Amniotic epithelial cell (primary cell): Measurements from ENCODE around the gene ACTRT2.

ENCODE experiments used
- DNase-seq: peaks from one replicate; pipeline ENCODE4 v3.0.0-alpha.2; 2010; ENCODE audit warnings: low read depth

ACTRT2 gene

DNA sequence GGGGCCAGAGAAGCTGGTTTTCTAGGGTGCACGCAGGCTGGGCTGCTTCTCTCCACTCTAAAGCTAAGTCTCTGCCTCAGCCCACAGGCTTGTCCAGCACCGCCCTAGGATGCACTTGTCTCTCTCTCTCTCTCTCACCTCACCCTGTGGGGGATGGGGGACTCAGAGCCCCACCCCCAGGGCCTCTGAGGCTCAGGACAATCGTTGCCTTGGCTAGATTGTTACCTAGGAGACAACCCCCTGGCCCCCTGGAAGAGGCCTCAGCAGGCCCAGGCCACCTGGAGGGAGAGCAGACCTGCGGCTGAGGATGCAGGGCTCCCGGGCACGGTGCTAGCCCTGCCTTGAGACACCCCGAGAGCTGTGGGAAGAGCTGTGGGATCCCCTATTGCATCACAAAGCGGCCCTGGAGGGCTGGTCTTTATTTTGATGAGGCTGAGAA, at the start of gene ACTRT2:
Gene ACTRT2 (plus strand): TSS at position 235 of the 439 bp plus-strand sequence. CDS start 220 bp downstream, outside the sequence.
- no peak for DNase-seq

DNA sequence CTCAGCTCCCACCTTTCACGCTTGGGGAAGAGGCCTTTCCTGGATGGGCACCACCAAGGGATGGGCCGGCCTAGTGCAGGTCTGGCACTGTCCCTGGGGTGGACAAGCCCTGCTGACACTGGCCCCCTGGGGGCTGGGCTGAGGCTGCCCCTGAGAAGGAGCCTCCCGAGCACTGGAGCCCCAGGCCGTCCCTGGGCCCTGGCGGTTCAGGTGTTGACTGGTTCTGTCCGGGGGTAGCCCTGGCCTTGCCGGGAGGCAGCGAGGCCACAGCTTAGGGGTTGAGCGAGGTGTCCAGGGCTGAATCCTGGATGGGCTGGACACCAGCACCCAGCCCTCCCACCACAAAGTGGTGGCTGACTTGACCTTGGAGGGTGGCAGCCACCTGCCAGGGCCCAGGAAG, 49.7 kb upstream of the ACTRT2 start:
- DNase-seq, result no peak

- DNase-seq, result no peak
Observed at GRCh38 chr1:2972011-2972878, 49.0 kb upstream of the ACTRT2 start.

DNA sequence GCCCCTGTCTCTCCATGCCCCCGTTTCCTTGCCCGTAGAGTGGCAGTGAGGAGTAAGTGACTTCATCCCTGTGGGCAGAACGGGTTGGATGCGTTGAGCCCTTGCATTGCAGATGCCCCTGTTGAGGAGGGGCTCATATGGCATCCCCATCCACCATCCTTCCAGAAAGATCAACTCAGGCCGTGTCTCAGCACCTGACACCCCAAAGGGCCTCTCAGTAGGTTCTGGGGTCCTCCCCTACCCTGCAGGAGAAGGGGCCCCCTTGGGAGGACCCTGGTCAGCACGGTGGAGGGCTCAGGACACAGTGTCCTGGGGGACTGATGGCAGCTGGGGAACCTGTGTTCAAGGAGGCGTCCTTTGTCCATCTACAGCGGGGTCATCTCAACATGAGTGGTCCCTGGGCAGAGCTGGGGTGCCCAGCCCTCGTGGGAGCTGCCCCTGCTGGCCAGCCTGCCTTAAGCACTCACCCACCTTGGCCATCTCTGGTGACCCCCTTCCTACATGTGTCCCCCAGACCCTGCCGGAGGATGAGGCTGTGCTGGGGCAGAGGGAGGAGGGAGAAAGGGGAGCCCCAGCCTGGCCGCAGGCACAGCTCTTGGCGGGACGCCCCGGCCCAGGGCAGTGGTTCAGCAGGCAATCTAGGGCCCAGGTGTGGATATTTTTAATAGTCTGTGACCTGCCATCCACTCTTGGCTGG, 48.2 kb upstream of the ACTRT2 start:
- DNase-seq, result no peak

GRCh38 chr1:2973601-2974593, 47.4 kb upstream of the ACTRT2 start:
- DNase-seq, result no peak

DNA sequence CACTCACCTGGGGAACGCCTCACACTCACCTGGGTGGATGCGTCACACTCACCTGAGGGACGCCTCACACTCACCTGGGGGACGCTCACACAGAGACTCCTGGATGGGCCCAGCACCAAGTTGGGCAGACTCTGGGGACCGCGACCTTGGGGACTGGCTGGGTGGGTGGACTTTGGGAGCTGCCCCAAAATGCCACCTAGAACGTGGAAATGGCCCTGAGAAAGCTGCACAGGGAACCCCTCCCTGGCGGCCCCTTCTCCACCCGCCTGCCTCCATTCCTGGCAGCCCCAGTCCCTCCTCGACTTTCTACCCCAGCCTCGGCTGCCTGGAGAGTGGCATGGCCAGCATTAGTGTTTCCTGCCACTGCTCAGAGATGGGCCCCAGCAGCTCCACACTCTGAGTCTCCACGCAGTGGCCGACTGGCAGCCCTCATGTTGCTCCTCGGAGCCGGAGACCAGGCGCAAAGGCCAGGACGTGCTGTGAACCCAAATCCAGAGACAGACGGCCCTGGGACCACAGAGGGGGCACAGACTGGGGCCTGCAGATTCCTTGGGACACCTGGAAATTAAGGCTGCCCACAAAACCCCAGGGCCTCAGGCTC, 46.5 kb upstream of the ACTRT2 start:
- no peak for DNase-seq

- DNase-seq, result no peak
Observed at GRCh38 chr1:2975466-2976179, 45.6 kb upstream of the ACTRT2 start.

GRCh38 chr1:2976180-2976562, 45.1 kb upstream of the ACTRT2 start:
- DNase-seq, result no peak

DNA sequence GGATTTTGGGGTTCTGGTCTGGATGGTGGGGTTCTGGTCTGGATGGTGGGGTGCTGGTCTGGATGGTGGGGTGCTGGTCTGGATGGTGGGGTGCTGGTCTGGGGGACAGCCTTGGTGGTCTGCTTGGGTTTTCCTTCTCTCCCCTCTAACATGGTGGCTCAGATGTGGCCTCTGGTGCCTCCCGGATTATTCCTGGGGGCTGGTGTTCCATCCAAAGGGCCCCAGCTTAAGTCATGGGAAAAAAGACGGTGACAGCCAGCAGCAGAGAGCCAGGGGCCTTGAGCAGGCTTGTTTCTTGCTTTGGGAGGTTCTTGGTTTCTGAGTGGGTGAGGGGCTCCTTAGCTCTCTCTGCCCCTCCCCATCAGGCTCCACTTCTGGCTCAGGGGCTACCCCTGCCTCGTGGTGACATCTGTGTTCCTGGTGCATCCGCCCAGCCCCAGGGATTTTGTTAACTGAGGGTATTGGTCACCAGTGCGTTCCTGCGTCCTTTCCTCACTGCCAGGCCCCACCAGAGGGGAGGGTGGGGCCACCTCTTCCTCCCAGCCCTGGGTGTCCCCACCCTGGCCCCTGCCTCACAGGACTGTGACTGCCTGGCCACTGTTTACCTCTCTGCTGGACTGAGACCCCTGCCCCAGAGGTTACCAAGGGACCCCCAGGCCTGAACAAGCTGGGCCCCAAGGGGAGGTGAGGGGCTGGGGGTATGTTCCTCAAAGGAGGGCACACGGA, 43.2 kb upstream of the ACTRT2 start:
- no peak for DNase-seq

DNA sequence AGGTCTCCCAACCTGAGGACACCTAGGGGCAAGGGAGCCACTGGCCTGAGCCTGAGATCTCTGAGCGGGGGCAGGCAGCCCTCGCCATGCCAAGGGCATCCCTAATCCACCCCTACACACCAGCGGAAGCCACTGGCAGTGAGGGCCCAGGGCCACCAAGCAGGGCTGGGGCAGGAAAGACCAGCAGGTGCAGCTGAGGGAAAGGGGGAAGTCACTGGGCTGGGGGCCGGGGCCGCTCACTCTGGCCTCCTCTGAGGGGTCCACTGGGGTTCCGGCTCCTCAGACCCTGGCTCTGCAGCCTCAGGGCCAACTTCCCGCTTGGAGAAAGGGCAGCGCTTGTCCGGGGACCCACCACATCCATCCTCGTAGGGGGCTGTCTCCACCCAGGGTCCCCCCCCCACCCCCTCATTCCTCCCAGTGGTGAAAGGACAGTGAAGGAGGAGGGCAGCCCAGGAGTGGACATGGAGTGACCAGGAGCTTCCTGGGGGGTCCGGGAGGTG, 42.5 kb upstream of the ACTRT2 start:
- DNase-seq, result no peak

- DNase-seq, result no peak
Observed at GRCh38 chr1:2979191-2980072, 41.8 kb upstream of the ACTRT2 start.

GRCh38 chr1:2980073-2980791, 41.0 kb upstream of the ACTRT2 start:
- no peak for DNase-seq

DNA sequence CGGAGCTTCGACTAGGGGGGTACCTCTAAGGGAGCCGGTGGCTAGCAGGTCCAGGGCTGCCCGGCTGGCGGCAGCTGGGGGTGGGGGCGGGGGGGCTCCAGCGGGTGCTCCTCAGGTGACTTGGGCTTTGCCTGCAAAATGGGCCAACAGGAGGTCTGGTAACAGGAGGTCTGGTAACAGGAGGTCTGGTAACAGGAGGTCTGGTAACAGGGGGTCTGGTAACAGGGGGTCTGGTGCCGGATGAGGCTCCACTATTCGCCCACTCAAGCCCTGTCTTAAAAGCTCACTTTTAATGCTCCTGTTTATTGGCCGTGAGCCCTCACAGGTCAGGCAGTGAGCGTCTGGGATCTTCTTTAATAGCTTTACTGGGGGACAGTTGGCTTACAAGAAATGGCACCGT, 40.4 kb upstream of the ACTRT2 start:
- no peak for DNase-seq

GRCh38 chr1:2981388-2981787, 39.9 kb upstream of the ACTRT2 start:
- DNase-seq, result no peak

DNA sequence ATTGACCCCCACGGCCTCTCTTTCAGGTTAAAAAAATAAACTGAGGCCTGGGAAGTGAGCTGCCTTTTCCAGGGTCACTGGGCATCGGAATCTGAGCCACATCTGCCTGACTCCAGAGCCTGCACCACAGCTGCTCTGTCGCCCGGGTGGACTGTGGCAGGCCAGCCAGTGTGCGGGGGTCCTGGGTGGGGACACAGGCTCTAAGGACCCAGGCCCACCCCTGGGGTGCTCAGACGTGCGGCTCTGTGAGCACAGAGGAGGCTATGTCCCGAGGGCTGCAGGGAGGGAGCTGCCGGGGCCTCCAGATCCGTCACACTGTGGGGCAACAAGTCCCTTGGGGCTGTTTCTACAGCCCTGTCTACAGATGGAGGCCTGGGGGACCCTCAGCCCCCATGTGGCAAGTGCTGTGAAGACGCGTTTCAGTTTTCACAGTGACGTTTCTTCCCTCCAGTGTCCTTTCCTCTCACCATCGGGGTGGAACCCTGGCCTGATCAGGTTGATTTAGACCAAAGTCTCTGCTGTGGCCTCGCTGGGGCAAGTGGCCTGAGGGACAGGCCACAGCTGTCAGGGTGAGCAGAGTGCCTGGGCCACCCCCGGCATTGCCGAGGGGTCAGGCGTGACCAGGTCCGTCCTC, 39.2 kb upstream of the ACTRT2 start:
- DNase-seq, result no peak

DNA sequence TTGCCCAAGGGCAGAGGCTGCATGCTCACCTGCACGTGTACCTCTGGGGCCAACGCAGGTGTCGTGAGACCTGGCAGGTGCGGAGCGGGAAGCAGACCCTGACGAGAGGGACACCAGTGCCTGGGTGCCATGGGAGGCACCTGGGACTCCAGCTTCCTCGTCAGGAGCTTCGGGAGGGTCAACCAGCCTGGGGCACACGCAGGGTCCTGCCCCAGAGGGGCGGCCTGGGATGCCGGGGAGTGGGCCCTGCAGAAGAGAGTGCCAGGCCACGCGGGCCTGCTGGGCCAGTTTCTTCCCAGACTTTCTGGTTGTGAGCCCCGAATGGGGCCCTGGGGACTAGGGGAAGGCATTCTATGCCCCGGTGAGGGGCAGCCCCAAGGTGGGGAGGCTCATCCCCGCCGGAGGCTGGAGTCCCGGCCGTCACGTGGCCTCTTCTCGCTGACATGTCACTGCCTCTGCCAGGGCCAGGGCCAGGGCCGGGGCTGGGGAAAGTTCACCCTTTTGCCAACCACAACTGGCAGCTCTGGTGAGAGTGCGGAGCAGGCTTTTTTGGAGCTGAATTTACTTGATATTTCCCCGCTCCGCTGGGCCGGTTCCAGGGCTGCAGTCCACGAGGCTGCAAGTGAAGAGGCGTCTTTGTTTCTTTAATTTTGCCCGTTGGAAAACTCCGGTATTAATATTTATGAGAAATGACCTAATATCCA, 38.5 kb upstream of the ACTRT2 start:
- DNase-seq, result no peak

DNA sequence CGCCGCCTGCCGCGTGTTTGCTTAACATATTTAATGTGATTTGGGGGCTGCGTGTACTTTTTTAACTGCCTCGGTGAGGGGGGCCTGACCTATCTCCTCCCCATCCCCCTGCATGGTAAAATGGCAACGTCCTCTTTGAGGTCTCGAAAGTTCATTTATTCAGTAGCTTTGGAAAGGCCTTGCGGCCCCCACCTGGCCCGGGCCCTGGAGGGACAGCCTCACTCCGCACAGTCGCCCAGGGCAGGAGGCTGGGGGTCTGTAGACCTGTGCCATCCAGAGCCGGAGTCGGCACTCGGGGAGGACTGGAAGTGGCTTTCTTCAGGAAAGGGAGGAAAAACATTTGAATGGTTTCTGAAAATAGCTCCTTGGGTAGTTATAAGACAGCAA, 38.0 kb upstream of the ACTRT2 start:
- DNase-seq, result no peak
